H1 (cell line): ENCODE results near the gene DDA1. TPM values are rescaled to one million over a fixed set of nuclear protein-coding genes. Genes with fewer than 3 reads are reported as not detected.
A peak's percentile ranks its signal among the peaks of the same experiment; 100 is the strongest.

Source experiments
- CTCF ChIA-PET: fragments of 300-600 bp; sonication (Branson Sonifier 250); formaldehyde crosslinking; loops from one replicate; lab custom pipeline; 2021; ENCODE audit not compliant: partially characterized antibody; lab: Charles Lee
- POLR2A ChIA-PET: fragments of 300-600 bp; sonication (Branson Sonifier 250); formaldehyde crosslinking; loops from one replicate; lab custom pipeline; 2021; ENCODE audit warnings: inconsistent platforms; ENCODE audit not compliant: partially characterized antibody; lab: Charles Lee
- DNase-seq, 2 experiments: peaks; one replicate each; pipeline versions ENCODE4 v3.0.0 to v3.0.0-alpha.2; 2010 to 2022; ENCODE audit warnings: low spot score in 2 of 2, low read depth in 1 of 2, mixed read lengths in 1 of 2
- FAIRE-seq: peaks from 2 replicates; lab custom pipeline; 2011; peaks lifted over from hg19 to GRCh38; lab: Jason Lieb, UNC
- H2AFZ ChIP-seq: 2 replicates; pipeline ENCODE4 v1.8.1; 2012; ENCODE audit warnings: low read length, inconsistent platforms
- H2AK5ac ChIP-seq: 2 replicates; pipeline ENCODE4 v1.6.1; 2013; ENCODE audit warnings: low read depth, low read length
- H2BK120ac ChIP-seq: replicated peaks from 2 replicates; pipeline ENCODE3; 2013; ENCODE audit warnings: low read depth, low read length, inconsistent platforms
- H2BK12ac ChIP-seq: 2 replicates; pipeline ENCODE4 v1.6.1; 2013; ENCODE audit warnings: low read depth, low read length
- H2BK15ac ChIP-seq: 2 replicates; pipeline ENCODE4 v1.6.1; 2013; ENCODE audit warnings: low read length
- H2BK20ac ChIP-seq: 2 replicates; pipeline ENCODE4 v1.6.1; 2013; ENCODE audit warnings: low read length
- H2BK5ac ChIP-seq: 2 replicates; pipeline ENCODE4 v1.6.1; 2013; ENCODE audit warnings: low read depth, low read length
- H3K14ac ChIP-seq: 2 replicates; pipeline ENCODE4 v1.6.1; 2013; ENCODE audit warnings: inconsistent platforms; ENCODE audit not compliant: insufficient read length
- H3K18ac ChIP-seq: 2 replicates; pipeline ENCODE4 v1.6.1; 2013; ENCODE audit warnings: low read length; ENCODE audit errors: extremely low read depth
- H3K23ac ChIP-seq: 2 replicates; pipeline ENCODE4 v1.6.1; 2013; ENCODE audit warnings: inconsistent platforms; ENCODE audit not compliant: insufficient read length
- H3K23me2 ChIP-seq: 2 replicates; pipeline ENCODE4 v1.6.1; 2013; ENCODE audit warnings: low read depth, low read length
- H3K27ac ChIP-seq: 2 replicates; pipeline ENCODE4 v1.6.1; 2011; ENCODE audit warnings: low read depth, low read length, inconsistent platforms
- H3K27me3 ChIP-seq, 4 experiments: replicated peaks in 1 of 4; 1 replicate in 1 of 4; 2 replicates in 3 of 4; pipeline versions ENCODE4 v1.6.1 to v1.8.1; 2011 to 2013; ENCODE audit warnings: low read length in 3 of 4, mild to moderate bottlenecking in 3 of 4, inconsistent platforms in 2 of 4, mixed read lengths in 2 of 4, moderate library complexity in 1 of 4; ENCODE audit not compliant: control insufficient read depth in 3 of 4, insufficient read depth in 3 of 4; ENCODE audit errors: extremely low read depth in 1 of 4
- H3K36me3 ChIP-seq, 4 experiments: 2 replicates each; pipeline versions ENCODE4 v1.6.1 to v1.8.1; 2011 to 2013; ENCODE audit warnings: mild to moderate bottlenecking in 4 of 4, low read length in 3 of 4, moderate library complexity in 2 of 4, control low read depth in 1 of 4, inconsistent platforms in 1 of 4; ENCODE audit not compliant: insufficient read depth in 4 of 4, control insufficient read depth in 2 of 4
- H3K4ac ChIP-seq: replicated peaks from 2 replicates; pipeline ENCODE3; 2013; ENCODE audit warnings: low read length, low read depth, mixed read lengths, inconsistent platforms; ENCODE audit not compliant: insufficient read length
- H3K4me1 ChIP-seq, 4 experiments: replicated peaks in 1 of 4; 1 replicate in 1 of 4; 2 replicates in 3 of 4; pipeline versions ENCODE4 v1.6.1 to v1.8.1; 2011 to 2013; ENCODE audit warnings: low read length in 3 of 4, inconsistent platforms in 2 of 4, mixed read lengths in 1 of 4; ENCODE audit not compliant: insufficient read depth in 4 of 4, control insufficient read depth in 3 of 4
- H3K4me2 ChIP-seq, 2 experiments: 2 replicates each; pipeline versions ENCODE4 v1.6.1 to v1.8.1; 2011 to 2013; ENCODE audit warnings: low read depth in 2 of 2, low read length in 2 of 2, control low read depth in 1 of 2, inconsistent platforms in 1 of 2, mild to moderate bottlenecking in 1 of 2; ENCODE audit not compliant: insufficient read depth in 1 of 2
- H3K4me3 ChIP-seq, 4 experiments: fragments of 200-600, 300-600 bp in 1 of 4; sonication (generic), shearing (Covaris generic), sonication (Bioruptor Twin) in 1 of 4; 2 replicates each; pipeline versions ENCODE4 v1.5.1 to v1.8.1; 2011 to 2016; ENCODE audit warnings: low read length in 4 of 4, low read depth in 3 of 4, control low read depth in 2 of 4, inconsistent platforms in 2 of 4, mild to moderate bottlenecking in 2 of 4, mixed read lengths in 1 of 4, moderate library complexity in 1 of 4; ENCODE audit not compliant: insufficient read depth in 2 of 4; ENCODE audit errors: extremely low read depth in 1 of 4
- H3K56ac ChIP-seq: replicated peaks from 2 replicates; pipeline ENCODE3; 2013; ENCODE audit warnings: low read depth, mild to moderate bottlenecking, mixed read lengths, low read length, inconsistent platforms; ENCODE audit not compliant: insufficient read length
- H3K79me1 ChIP-seq: 2 replicates; pipeline ENCODE4 v1.6.1; 2013; ENCODE audit warnings: low read depth, low read length, control low read depth
- H3K79me2 ChIP-seq, 2 experiments: 2 replicates each; pipeline versions ENCODE4 v1.6.1 to v1.8.1; 2012 to 2013; ENCODE audit warnings: low read length in 2 of 2, mild to moderate bottlenecking in 2 of 2, inconsistent platforms in 1 of 2; ENCODE audit not compliant: insufficient read depth in 2 of 2, control insufficient read depth in 1 of 2
- H3K9ac ChIP-seq, 4 experiments: replicated peaks in 1 of 4; 1 replicate in 1 of 4; 2 replicates in 3 of 4; pipeline versions ENCODE4 v1.6.1 to v1.8.1; 2011 to 2013; ENCODE audit warnings: low read depth in 3 of 4, low read length in 3 of 4, control low read depth in 2 of 4, mild to moderate bottlenecking in 2 of 4, moderate library complexity in 2 of 4, inconsistent platforms in 1 of 4; ENCODE audit errors: extremely low read depth in 1 of 4
- H3K9me3 ChIP-seq, 2 experiments: 2 replicates each; pipeline versions ENCODE4 v1.6.1 to v1.8.1; 2012 to 2013; ENCODE audit warnings: mild to moderate bottlenecking in 2 of 2, moderate library complexity in 2 of 2, control low read depth in 1 of 2, inconsistent platforms in 1 of 2, low read depth in 1 of 2, low read length in 1 of 2, mixed read lengths in 1 of 2; ENCODE audit not compliant: insufficient read depth in 2 of 2
- H4K20me1 ChIP-seq, 2 experiments: replicated peaks in 1 of 2; 2 replicates each; pipeline versions ENCODE3 to v1.8.1; 2011 to 2013; ENCODE audit warnings: inconsistent platforms in 2 of 2, low read length in 2 of 2, mild to moderate bottlenecking in 1 of 2; ENCODE audit not compliant: insufficient read depth in 2 of 2, control insufficient read depth in 1 of 2
- H4K5ac ChIP-seq: 2 replicates; pipeline ENCODE4 v1.6.1; 2013; ENCODE audit warnings: low read length, low read depth, mixed read lengths, inconsistent platforms; ENCODE audit not compliant: insufficient read length
- H4K8ac ChIP-seq: 2 replicates; pipeline ENCODE4 v1.8.0; 2013; ENCODE audit warnings: mild to moderate bottlenecking, moderate library complexity, low read length, inconsistent platforms; ENCODE audit not compliant: insufficient read depth; ENCODE audit errors: extremely low read depth
- H4K91ac ChIP-seq: replicated peaks from 2 replicates; pipeline ENCODE3; 2013; ENCODE audit warnings: low read length, mixed read lengths, inconsistent platforms; ENCODE audit not compliant: insufficient read length
- CREB1 ChIP-seq: IDR thresholded peaks from 2 replicates; pipeline ENCODE4 v1.6.1; 2012; ENCODE audit warnings: inconsistent platforms
- SP1 ChIP-seq: IDR thresholded peaks from 2 replicates; pipeline ENCODE4 v1.6.1; 2011; ENCODE audit warnings: low read depth, low read length
- WGBS, 2 experiments: shearing (Covaris generic) in 1 of 2; methylation state at CpG; one replicate each; pipeline versions ENCODE4 v1.1.6 to v1.1.7; 2013 to 2015; ENCODE audit warnings: low lambda C conversion rate in 2 of 2, mixed read lengths in 2 of 2, inconsistent platforms in 1 of 2, low coverage in 1 of 2, missing lambda C conversion rate in 1 of 2; ENCODE audit not compliant: insufficient replicate concordance in 2 of 2, insufficient coverage in 1 of 2, insufficient read length in 1 of 2; ENCODE audit errors: extremely low coverage in 1 of 2, missing lambda C conversion rate in 1 of 2; 5-methylcytosine and 5-hydroxymethylcytosine counted together
- polyA plus RNA-seq, 7 experiments: library from polyadenylated mRNA; depleted of rRNA in 3 of 7; stranded (reverse) in 5 of 7; unstranded in 2 of 7; fragments of >200 nt in 5 of 7; fragments of 200-250 nt in 2 of 7; gene quantifications; 1 replicate in 5 of 7; 2 replicates in 1 of 7; 4 replicates in 1 of 7; pipeline versions ENCODE4 v1.2.1 to v1.2.3, GENCODE V29; 2011 to 2013; ENCODE audit warnings: missing spikeins in 2 of 7, mixed read lengths in 2 of 7
- total RNA-seq: library from RNA; stranded (reverse); fragmentation: NEBNext Ultra II Directional; extraction: Animal tissue kit (Norgen Biotek cat#: 25700); gene quantifications from 2 replicates; pipeline ENCODE4 v1.2.1, GENCODE V29; 2021

The DDA1 gene
- total and polyA plus RNA-seq, 2 of the 8 experiments (the other 6 are each of a cell fraction or from before 2014, with no cell fraction given) = 29.2 to 34.5 TPM

GRCh38 chr19:17351815-17352435 lies 42.6 kb downstream of the DDA1 start:
- no peak overlapping the region for H3K4me3 ChIP-seq
- H4K5ac ChIP-seq = no peak overlapping the region
- H2BK20ac ChIP-seq = no peak overlapping the region
- WGBS, 2 experiments = 95% methylated on average over 42 of the region's 45 CpGs; no CpG with 5 or more reads in 1 of the 2 experiments
- H3K79me2 ChIP-seq = no peaks in the 10 kb centered on the region
- CTCF ChIA-PET = no interaction called here
- H2AFZ ChIP-seq = no peak overlapping the region
- POLR2A ChIA-PET = no interaction called here
- H3K14ac ChIP-seq = no peak overlapping the region
- no peaks in the 10 kb centered on the region for H3K23me2 ChIP-seq
- peak overlapping the region; percentile 1 for H2BK5ac ChIP-seq
- H3K27me3 ChIP-seq = no peaks in the 10 kb centered on the region
- DNase-seq (no peak), FAIRE-seq (no peak)
- H3K18ac ChIP-seq = no peak overlapping the region
- H3K9me3 ChIP-seq = no peaks in the 10 kb centered on the region
- H2BK12ac ChIP-seq = peak overlapping the region; percentile 55; the same call in 1 of the 2 replicates
- H3K4me2 ChIP-seq = no peak overlapping the region
- H2AK5ac ChIP-seq = peak overlapping the region; percentile 42; the same call in 1 of the 2 replicates
- H3K27ac ChIP-seq = no peak overlapping the region
- H4K91ac ChIP-seq = peak overlapping the region; percentile 36
- no peak overlapping the region for H2BK120ac ChIP-seq
- H2BK15ac ChIP-seq = no peak overlapping the region; the same call in 1 of the 2 replicates
- no peak overlapping the region; the same call in 1 of the 2 replicates for H4K8ac ChIP-seq
- no peak overlapping the region for H3K56ac ChIP-seq
- H3K79me1 ChIP-seq = no peaks in the 10 kb centered on the region
- TF ChIP-seq SP1 (no peak), CREB1 (peak; percentile 90)
- no peak overlapping the region for H3K4ac ChIP-seq
- H3K36me3 ChIP-seq = no peaks in the 10 kb centered on the region
- peaks cover 0 to 4% (median 3%) of the 10 kb centered on the region in 4 experiments; a peak in 3 of 7 replicates for H3K4me1 ChIP-seq
- no peak overlapping the region for H3K9ac ChIP-seq
- no peak overlapping the region for H3K23ac ChIP-seq
- H4K20me1 ChIP-seq = no peaks in the 10 kb centered on the region
